Coronary artery (tissue), 2 donors: Measurements from ENCODE around the gene ABCA10.
"Not testable (repeated sequence)": the region's sequence is repeated elsewhere in the genome, so short reads cannot be mapped to it uniquely, and the experiment has no call there.

Experiments used
- DNase-seq: peaks from one replicate; pipeline ENCODE4 v3.0.0-alpha.2; 2017; ENCODE audit warnings: low spot score
- H3K27ac ChIP-seq, 2 donors: fragments of 200-600 bp; sonication (generic); one replicate each; pipeline ENCODE4 v1.5.1; 2016 to 2019
- H3K4me3 ChIP-seq: fragments of 200-600 bp; sonication (generic); 2 replicates; pipeline ENCODE4 v1.5.1; 2016; ENCODE audit warnings: mild to moderate bottlenecking, moderate library complexity
- CTCF ChIP-seq: fragments of 200-600 bp; sonication (generic); IDR thresholded peaks from one replicate; pipeline ENCODE4 v1.5.1; 2019; ENCODE audit warnings: antibody characterized with exemption

The ABCA10 gene

GRCh38 chr17:69173118-69173517 is 55.5 kb downstream of the ABCA10 start:
- Histone ChIP-seq H3K4me3 (no peak overlapping the region), H3K27ac (no peak overlapping the region)
- no peak for DNase-seq
- TF ChIP-seq CTCF, result no peak

- H3K27ac ChIP-seq, result no peak overlapping the region
- H3K4me3 ChIP-seq, result no peak overlapping the region
- no peak for DNase-seq
- no peak for TF ChIP-seq CTCF
Observed at GRCh38 chr17:69170377-69170776, 58.2 kb downstream of the ABCA10 start.

GRCh38 chr17:69168642-69169041 is 60.0 kb downstream of the ABCA10 start:
- not testable (repeated sequence) for H3K27ac ChIP-seq, DNase-seq, H3K4me3 ChIP-seq

GRCh38 chr17:69166957-69167356 is 61.7 kb downstream of the ABCA10 start:
- no peak for TF ChIP-seq CTCF
- Histone ChIP-seq H3K4me3 (no peak overlapping the region), H3K27ac (no peak overlapping the region)
- DNase-seq, result no peak

GRCh38 chr17:69164206-69164605 is 64.4 kb downstream of the ABCA10 start:
- Histone ChIP-seq H3K4me3 (no peak overlapping the region), H3K27ac (no peak overlapping the region)
- TF ChIP-seq CTCF, result no peak
- no peak for DNase-seq

GRCh38 chr17:69159418-69159817 is 69.2 kb downstream of the ABCA10 start:
- Histone ChIP-seq H3K4me3 (no peak overlapping the region), H3K27ac (no peak overlapping the region)
- TF ChIP-seq CTCF, result no peak
- no peak for DNase-seq

- TF ChIP-seq CTCF, result no peak
- no peak for DNase-seq
Observed at GRCh38 chr17:69154267-69154666, 74.4 kb downstream of the ABCA10 start.

GRCh38 chr17:69150333-69150732 is 78.3 kb downstream of the ABCA10 start:
- no peak for DNase-seq
- Histone ChIP-seq H3K27ac (no peak overlapping the region), H3K4me3 (no peak overlapping the region)
- no peak for TF ChIP-seq CTCF

More at GRCh38 chr17:69154267-69154666, 74.4 kb downstream of the ABCA10 start:
- H3K27ac ChIP-seq, result no peak overlapping the region
- no peak overlapping the region for H3K4me3 ChIP-seq
